GM12801 (cell line): ENCODE measurements around the gene RPL12.

Experiments
- TF ChIP-seq, protein P1 (sequence below): IDR thresholded peaks from one replicate; pipeline ENCODE4 v1.5.1; 2011; ENCODE audit warnings: control low read depth; ENCODE audit not compliant: insufficient read length; ENCODE audit errors: extremely low read depth

RPL12 gene

DNA sequence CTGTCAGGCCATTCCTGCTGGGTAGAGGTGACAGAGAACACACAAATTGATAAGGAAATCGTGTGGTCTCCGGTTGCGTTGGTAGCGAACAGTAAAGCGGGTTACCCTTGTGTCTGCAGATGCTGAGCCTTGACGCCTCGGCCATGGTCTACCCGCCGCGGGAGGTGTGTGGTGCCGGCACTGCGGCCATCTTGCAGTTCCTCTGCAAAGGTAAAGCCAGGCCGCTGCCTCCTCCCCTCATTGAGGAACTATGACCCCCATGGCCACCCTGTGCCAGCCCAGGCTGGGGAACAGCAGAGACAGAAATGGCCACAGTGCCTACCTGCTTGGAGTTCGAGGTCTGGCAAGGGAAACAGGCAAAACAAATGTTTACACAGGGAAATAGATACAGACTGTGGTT lies 16.4 kb upstream of the RPL12 start:
- TF ChIP-seq, protein P1, sequence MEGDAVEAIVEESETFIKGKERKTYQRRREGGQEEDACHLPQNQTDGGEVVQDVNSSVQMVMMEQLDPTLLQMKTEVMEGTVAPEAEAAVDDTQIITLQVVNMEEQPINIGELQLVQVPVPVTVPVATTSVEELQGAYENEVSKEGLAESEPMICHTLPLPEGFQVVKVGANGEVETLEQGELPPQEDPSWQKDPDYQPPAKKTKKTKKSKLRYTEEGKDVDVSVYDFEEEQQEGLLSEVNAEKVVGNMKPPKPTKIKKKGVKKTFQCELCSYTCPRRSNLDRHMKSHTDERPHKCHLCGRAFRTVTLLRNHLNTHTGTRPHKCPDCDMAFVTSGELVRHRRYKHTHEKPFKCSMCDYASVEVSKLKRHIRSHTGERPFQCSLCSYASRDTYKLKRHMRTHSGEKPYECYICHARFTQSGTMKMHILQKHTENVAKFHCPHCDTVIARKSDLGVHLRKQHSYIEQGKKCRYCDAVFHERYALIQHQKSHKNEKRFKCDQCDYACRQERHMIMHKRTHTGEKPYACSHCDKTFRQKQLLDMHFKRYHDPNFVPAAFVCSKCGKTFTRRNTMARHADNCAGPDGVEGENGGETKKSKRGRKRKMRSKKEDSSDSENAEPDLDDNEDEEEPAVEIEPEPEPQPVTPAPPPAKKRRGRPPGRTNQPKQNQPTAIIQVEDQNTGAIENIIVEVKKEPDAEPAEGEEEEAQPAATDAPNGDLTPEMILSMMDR: no peak

DNA sequence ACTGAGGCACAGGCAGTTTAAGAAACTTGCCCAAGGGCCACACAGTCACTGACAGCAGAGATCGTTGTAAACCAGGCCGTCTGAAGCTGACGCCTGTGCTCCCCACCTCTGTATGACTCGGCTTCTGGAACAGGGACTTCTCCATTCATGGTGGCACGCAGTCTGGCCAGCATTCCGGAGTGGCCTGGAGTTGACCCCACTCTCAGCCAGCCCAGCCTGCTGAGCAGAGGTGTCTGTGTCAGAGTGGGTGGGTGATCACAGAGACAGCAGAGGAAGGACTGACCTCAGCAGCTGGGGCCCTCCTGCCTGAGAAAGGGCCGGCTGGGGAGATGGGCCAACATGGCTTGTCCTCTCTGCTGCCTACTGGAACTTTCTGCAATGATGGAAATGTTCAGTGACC lies 12.7 kb upstream of the RPL12 start:
- TF ChIP-seq, protein P1: no peak

DNA sequence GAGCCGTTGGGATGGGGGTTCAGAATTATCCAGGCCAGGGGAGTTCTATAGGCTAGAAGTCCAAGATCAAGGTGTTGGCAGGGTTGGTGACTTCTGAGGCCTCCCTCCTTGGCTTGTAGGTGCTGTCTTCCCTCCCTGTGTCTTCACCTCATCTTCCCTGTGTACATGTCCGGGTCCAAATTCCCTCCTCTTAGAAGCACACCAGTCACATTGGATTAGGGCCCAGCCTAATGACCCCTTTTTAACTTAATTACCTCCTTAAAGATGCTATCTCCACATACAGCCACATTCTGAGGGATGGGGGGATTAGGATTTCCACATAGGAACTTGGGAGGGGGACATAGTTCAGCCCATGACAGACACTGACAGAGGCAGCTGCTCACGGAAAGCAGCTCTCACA lies 12.2 kb upstream of the RPL12 start:
- TF ChIP-seq, protein P1: no peak

DNA sequence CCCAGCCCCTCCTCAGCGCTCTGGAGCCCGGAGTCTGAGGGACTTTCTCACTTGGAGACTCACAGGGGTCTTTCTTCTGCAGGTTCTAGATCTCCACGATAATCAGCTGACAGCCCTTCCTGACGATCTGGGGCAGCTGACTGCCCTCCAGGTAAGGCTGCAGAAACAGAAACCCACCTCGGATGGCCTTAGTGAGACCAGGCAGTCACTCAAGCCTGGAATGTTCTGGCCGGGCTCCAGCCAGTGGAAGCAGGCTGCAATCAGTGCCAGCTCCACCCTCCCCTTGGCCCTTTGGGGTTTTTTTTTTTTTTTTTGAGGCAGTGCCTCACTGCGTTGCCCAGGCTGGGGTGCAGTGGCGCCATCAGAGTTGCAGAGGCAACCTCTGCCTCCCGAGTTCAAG lies 7.7 kb upstream of the RPL12 start:
- TF ChIP-seq, protein P1: no peak

DNA sequence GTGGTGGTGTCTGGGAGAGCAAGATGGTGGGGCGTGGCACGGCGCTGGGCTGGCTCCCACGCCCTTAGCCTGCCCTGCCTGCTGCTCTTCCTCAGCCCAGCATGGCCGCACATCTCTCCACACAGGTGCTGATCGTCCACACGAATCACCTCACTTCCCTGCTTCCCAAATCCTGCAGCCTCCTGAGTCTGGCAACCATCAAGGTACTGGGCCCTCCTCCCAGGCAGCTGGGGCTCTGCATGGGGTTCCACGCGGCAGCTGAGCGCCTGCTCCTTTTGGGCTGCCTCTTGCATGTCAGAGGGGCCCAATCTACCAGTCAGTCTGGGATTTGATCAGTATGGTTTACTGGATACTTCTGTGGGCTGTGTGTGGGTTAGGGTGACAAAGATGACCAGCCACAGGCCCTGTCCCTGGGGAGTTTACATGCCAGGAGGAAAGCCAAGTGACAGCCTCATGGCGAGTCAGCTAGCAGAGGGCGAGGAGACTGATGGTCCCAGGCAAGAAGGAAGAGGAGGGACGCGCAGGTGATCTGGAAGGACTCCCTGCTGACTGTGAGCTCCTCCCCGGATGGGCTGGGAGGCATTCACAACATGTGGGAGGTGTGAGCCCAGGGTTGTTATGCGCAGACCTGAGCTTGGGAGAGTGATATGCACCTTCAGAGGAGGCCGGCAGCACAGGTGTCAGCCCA lies 6.1 kb upstream of the RPL12 start:
- TF ChIP-seq, protein P1: no peak

DNA sequence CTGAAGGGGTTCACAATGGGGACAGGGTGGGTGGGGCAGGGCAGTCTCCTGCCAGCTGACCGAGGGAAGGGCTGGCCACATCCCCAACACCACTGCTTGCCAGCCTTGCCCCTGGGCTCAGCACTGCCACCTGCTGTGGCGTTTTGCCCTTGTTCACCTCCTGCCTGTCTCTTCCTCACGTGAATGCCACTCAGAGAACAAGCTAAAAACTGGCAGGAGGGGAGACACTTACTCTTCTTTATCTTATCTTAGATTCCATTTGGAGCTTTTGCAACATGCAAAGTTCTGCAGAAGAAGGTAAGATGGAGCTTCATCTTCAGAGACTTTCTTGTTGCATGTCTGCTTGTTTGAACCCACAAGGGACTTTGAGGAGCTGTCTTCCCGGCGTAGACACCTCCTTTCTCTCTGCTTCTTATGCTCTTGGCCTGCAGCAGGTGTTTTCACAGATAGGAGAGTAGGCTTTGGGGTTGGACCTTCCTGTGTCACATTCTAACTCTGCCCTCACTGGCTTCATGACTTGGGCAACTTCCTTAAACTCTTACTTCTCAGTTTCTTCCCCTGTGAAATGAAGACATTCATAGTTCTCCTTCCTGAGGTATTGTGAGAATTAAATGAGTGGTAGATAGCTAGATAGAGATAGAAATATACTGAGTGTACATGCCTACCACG lies 4.3 kb upstream of the RPL12 start:
- TF ChIP-seq, protein P1: no peak

DNA sequence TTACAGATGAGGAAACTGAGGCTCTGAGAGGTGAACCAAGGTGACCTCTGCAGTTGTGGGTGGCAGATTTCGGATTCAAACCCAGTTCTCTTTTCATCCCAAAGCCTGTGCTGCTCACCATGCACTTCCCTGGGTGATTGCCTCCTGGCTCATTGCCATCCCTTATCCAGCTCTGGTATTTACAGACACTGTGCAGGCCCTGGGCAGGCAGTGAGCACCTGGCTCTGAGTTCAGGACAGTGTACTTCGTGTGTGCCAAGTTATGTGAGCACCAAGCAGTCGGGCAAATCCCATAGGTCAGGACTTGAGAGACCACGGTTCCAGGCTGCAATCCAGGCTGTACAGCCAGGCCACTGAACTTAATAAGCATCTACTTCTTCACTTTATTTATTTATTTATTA lies 1.5 kb upstream of the RPL12 start:
- TF ChIP-seq, protein P1: no peak
